Aorta (tissue), 5 donors: Measurements from ENCODE around the gene NTN1. TPM values are rescaled to one million over a fixed set of nuclear protein-coding genes. Genes with fewer than 3 reads are reported as not detected.

Experiments
- ATAC-seq: fragments of 200-7000 bp; cut with Tn5 transposase; one replicate; pipeline ENCODE4 v1.9.1; 2022; ENCODE audit warnings: moderate library complexity; ENCODE audit not compliant: low FRiP score
- DNase-seq, 2 donors: peaks; one replicate each; pipeline ENCODE4 v3.0.0-alpha.2; 2020
- H3K27ac ChIP-seq, 2 donors: one replicate each; pipeline ENCODE4 v1.5.1; 2013; ENCODE audit warnings: low read length in 2 of 2, mild to moderate bottlenecking in 2 of 2, moderate library complexity in 2 of 2, control low read depth in 1 of 2, inconsistent platforms in 1 of 2, low read depth in 1 of 2
- H3K27me3 ChIP-seq, 2 donors: one replicate each; pipeline ENCODE4 v1.6.1; 2013; ENCODE audit warnings: control low read depth in 1 of 2, low read length in 1 of 2, mild to moderate bottlenecking in 1 of 2, moderate library complexity in 1 of 2; ENCODE audit not compliant: insufficient read depth in 2 of 2, control insufficient read depth in 1 of 2
- H3K36me3 ChIP-seq, 2 donors: one replicate each; pipeline ENCODE4 v1.6.1; 2013; ENCODE audit warnings: control low read depth in 1 of 2, low read length in 1 of 2, mild to moderate bottlenecking in 1 of 2; ENCODE audit not compliant: insufficient read depth in 2 of 2, control insufficient read depth in 1 of 2
- H3K4me1 ChIP-seq, 2 donors: one replicate each; pipeline ENCODE4 v1.6.1; 2013; ENCODE audit warnings: low read length in 2 of 2, control low read depth in 1 of 2, mild to moderate bottlenecking in 1 of 2, moderate library complexity in 1 of 2; ENCODE audit not compliant: insufficient read depth in 2 of 2, control insufficient read depth in 1 of 2
- H3K4me3 ChIP-seq, 2 donors: one replicate each; pipeline ENCODE4 v1.5.1; 2013; ENCODE audit warnings: low read length in 2 of 2, control low read depth in 1 of 2, mild to moderate bottlenecking in 1 of 2
- H3K9me3 ChIP-seq: one replicate; pipeline ENCODE4 v1.6.1; 2013; ENCODE audit warnings: mild to moderate bottlenecking, low read length; ENCODE audit not compliant: control insufficient read depth
- WGBS, 2 donors: extraction: QIAGEN DNeasy Blood & Tissue Kit; methylation state at CpG; one replicate each; pipeline ENCODE4 v1.1.7; 2013; 5-methylcytosine and 5-hydroxymethylcytosine counted together
- intact Hi-C, 2 donors: fragments of 100-400 bp; cut with DNase I; formaldehyde crosslinking; loops; one replicate each; pipeline versions ENCODE4 v1.14.2 to v1.15.0; 2022
- polyA plus RNA-seq, 2 donors: library from polyadenylated mRNA; stranded (reverse); fragments of 200-250 nt; gene quantifications; one replicate each; pipeline ENCODE4 v1.2.3, GENCODE V29; 2013
- total RNA-seq, 2 donors: library from RNA; stranded (reverse); fragmentation: NEBNext Ultra II Directional; extraction: Animal tissue kit (Norgen Biotek cat#: 25700); gene quantifications; one replicate each; pipeline ENCODE4 v1.2.1, GENCODE V29; 2021
- donor health status: healthy with polysubstance abuse.
- donor health status: Bipolar disorder and iron deficiency.
- donor health status: DM: no; HTN: no; CAD: no.
- donor health status: DM: no; HTN: no; CAD: no.
- donor health status: DM: yes; HTN: yes; CAD: no.

NTN1 gene
- total and polyA plus RNA-seq, 4 donors, result 6.6 to 90.4 (median 37.1) TPM

DNA sequence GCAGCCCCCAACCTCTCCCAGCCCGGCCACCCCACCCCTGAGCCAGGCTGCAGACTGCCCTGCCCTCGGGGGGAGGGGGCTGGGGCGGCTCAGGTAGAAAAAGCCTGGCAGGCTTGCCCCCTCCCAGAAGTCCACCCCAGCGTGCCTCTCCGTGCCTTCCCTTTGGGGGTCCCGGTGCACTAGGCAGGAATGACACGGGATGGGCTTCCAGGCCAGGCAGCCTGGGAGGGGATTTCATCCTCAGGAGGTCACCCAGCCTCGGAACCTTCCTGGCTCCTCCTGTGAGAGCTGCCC is 185.0 kb downstream of the NTN1 start:
- Histone ChIP-seq H3K4me1 (no peaks in the 10 kb centered on the region), H3K36me3 (no peaks in the 10 kb centered on the region), H3K27ac (no peak overlapping the region), H3K9me3 (no peaks in the 10 kb centered on the region), H3K4me3 (no peak overlapping the region), H3K27me3 (no peaks in the 10 kb centered on the region)
- ATAC-seq (no peak), DNase-seq (no peak)
- WGBS, 2 donors, result 19% methylated on average over 8 of the region's 8 CpGs
- intact Hi-C loops, result loop anchor here in 1 of 2 donors (10.0 kb wide), 1 partner anchor 88 kb away; no protein-coding TSS in a partner anchor

DNA sequence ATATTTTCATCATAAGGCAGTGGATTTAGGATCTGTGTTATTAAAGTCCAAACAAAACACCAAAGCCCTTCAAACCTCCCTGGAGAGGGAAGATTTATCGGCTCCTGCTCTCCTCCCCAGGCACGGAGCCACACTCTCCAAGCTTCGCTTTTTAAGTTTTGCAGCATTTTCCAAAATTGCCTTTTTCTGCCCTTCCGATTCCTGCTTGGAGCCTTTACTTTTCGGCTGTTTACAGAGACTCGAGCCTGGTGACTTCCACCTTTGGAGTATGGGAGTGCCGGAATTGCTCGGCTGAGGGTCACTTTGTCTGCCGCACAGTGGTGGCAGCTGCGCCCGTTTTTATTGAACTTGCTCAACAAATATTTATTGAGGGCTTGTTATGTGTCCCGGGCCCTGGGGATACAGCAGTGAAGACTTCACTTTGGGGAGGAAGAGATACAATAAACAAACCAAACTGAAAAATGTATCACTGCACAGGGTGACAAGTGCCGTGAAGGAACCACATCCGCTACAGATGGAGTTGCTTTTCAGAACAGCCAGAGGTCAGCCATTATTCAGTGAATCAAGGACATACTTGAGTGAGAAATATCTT is 185.5 kb downstream of the NTN1 start:
- H3K9me3 ChIP-seq, result no peaks in the 10 kb centered on the region
- intact Hi-C loops, result loop anchor here in 1 of 2 donors (10.0 kb wide), 1 partner anchor 88 kb away; no protein-coding TSS in a partner anchor
- H3K4me3 ChIP-seq, result no peak overlapping the region
- no peaks in the 10 kb centered on the region for H3K27me3 ChIP-seq
- no peak overlapping the region for H3K27ac ChIP-seq
- DNase-seq (peak in 1 of 2 donors; percentile 35), ATAC-seq (peak; percentile 65)
- WGBS, 2 donors, result 9 to 23% methylated on average over 14 of the region's 14 CpGs
- no peaks in the 10 kb centered on the region for H3K4me1 ChIP-seq
- H3K36me3 ChIP-seq, result no peaks in the 10 kb centered on the region

DNA sequence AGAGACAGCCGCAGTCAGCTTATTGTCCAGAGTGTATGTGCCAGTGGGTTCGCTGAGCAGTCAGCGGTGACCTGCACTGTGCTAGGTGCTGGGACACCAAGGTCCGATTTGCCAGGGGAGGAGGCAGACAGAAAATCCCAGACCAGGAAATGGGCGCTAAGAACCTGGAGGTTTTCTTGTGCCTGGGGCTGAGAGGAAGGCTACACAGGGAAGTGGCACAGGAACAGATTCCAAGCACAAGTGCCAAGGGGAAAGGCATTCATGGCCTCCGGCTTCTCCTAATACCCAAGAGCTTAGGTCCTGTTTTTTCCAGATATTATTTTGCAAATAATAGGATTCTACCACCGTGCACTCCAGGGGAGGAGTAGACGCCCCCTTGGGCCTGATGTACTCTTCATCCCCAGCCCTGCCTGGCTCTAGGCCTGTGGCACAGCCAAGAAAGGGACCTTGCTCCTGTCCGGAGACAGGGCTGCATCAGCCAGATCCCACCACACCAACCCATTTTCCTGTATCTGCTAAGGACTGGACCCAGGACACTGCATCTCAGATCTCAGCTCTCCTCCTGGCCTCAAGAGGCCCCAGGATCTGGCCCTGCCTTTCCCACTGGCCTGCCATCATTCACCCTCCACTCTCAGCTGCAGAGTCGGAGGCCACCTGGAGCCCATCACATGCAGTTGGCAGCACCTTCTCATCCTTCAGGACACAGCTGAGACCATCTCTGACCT is 187.2 kb downstream of the NTN1 start:
- H3K27ac ChIP-seq, result no peak overlapping the region
- no peaks in the 10 kb centered on the region for H3K4me1 ChIP-seq
- DNase-seq (peak in 1 of 2 donors; percentile 62), ATAC-seq (no peak)
- 87 to 89% methylated on average over 10 of the region's 10 CpGs for WGBS, 2 donors
- no peaks in the 10 kb centered on the region for H3K36me3 ChIP-seq
- H3K27me3 ChIP-seq, result no peaks in the 10 kb centered on the region
- intact Hi-C loops, result loop anchor here in 1 of 2 donors (10.0 kb wide), 1 partner anchor 86 kb away; no protein-coding TSS in a partner anchor
- H3K4me3 ChIP-seq, result no peak overlapping the region
- H3K9me3 ChIP-seq, result no peaks in the 10 kb centered on the region

DNA sequence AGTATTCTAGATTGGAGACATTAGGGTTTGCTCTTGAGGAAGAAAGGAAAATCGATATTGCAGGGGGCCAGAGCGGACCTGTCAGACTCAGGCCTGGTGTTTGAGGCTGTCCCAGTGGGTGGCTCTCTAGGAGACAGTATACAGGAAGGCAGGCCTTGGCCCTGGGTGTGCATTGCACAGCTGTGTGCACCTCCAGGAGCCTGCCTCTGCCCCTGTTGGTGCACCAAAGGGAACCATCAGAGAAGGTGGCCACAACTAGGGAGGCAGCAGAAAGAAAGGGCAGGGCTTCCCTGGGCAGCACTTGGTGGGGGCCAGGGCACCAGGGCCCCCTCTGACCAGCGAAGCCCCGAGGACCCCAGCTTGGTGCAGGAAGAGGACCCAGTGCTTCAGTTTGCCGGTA is 188.0 kb downstream of the NTN1 start:
- ATAC-seq (no peak), DNase-seq (peak in 1 of 2 donors; percentile 58)
- Histone ChIP-seq H3K27ac (no peak overlapping the region), H3K4me3 (no peak overlapping the region), H3K36me3 (no peaks in the 10 kb centered on the region), H3K4me1 (no peaks in the 10 kb centered on the region), H3K9me3 (no peaks in the 10 kb centered on the region), H3K27me3 (no peaks in the 10 kb centered on the region)
- intact Hi-C loops, result loop anchor here in 1 of 2 donors (10.0 kb wide), 1 partner anchor 85 kb away; no protein-coding TSS in a partner anchor
- 96 to 98% methylated on average over 5 of the region's 5 CpGs for WGBS, 2 donors

DNA sequence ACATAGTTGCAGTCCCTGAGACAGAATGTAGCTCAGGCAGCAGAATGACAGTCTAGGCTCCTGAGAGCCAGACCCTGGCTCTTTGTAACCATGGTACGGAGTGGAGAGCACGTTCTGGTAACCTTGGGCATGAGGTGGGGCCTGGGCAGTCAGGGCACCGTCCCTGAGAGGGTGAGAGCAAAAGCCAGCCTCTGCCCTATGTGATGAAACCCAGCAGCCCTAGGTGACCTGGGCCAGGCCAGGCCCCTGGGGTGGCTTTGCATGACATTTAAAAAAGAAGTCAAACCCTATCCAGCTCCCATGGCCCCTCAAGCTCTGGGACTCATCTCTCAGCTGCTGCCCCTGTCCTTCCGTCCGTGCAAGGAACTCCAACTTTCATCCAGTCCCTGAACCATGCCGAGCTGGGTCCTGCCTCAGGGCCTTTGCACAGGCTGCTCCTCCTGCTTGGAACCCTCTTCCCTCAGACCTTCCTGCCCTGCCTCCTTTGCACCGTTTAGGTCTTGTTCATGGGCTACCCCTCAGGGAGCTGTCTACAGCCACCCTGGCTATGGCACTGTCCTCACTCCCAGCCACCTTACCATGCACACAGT is 188.6 kb downstream of the NTN1 start:
- WGBS, 2 donors, result 80 to 87% methylated on average over 7 of the region's 7 CpGs
- intact Hi-C loops, result loop anchor here in 1 of 2 donors (10.0 kb wide), 1 partner anchor 85 kb away; no protein-coding TSS in a partner anchor
- H3K36me3 ChIP-seq, result no peaks in the 10 kb centered on the region
- no peaks in the 10 kb centered on the region for H3K9me3 ChIP-seq
- no peak overlapping the region for H3K27ac ChIP-seq
- ATAC-seq (no peak), DNase-seq (peak in 1 of 2 donors; percentile 27)
- H3K4me1 ChIP-seq, result no peaks in the 10 kb centered on the region
- H3K27me3 ChIP-seq, result no peaks in the 10 kb centered on the region
- no peak overlapping the region for H3K4me3 ChIP-seq

DNA sequence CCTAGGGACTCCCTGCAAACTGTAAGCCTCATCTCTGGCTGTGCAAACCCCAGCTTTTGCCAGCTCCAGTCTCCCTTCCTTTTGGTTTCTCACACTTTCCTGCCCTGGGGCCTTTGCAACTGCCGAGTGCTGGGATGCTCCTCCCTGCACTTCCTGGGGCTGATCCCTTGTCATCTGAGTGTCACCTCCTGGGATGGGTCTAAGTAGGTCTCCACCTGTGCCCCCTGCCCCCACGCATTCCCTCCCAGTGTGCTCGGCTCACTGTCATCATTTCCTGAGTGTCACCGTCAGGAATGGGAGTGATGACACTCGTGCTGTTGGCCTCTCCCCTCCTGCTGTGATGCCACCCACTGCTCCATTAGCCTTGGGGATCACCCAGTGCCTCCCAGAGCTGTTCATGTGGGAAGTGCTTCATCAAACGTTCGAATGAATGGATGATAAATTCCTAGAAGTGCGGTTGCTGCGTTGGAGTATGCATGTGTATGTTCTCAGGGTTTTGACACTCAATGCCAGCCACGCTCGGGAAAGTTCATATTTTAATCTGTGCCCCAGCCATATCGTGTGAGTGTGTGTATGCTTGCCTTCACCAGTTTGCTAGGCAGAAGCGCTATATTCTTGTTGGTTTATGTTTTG is 189.9 kb downstream of the NTN1 start:
- intact Hi-C loops, result no loop called here
- Histone ChIP-seq H3K27ac (no peak overlapping the region), H3K36me3 (no peaks in the 10 kb centered on the region), H3K9me3 (no peaks in the 10 kb centered on the region), H3K4me3 (no peak overlapping the region), H3K27me3 (no peaks in the 10 kb centered on the region), H3K4me1 (no peaks in the 10 kb centered on the region)
- DNase-seq, result no peak
- 85 to 88% methylated on average over 13 of the region's 13 CpGs for WGBS, 2 donors
- no peak for ATAC-seq

DNA sequence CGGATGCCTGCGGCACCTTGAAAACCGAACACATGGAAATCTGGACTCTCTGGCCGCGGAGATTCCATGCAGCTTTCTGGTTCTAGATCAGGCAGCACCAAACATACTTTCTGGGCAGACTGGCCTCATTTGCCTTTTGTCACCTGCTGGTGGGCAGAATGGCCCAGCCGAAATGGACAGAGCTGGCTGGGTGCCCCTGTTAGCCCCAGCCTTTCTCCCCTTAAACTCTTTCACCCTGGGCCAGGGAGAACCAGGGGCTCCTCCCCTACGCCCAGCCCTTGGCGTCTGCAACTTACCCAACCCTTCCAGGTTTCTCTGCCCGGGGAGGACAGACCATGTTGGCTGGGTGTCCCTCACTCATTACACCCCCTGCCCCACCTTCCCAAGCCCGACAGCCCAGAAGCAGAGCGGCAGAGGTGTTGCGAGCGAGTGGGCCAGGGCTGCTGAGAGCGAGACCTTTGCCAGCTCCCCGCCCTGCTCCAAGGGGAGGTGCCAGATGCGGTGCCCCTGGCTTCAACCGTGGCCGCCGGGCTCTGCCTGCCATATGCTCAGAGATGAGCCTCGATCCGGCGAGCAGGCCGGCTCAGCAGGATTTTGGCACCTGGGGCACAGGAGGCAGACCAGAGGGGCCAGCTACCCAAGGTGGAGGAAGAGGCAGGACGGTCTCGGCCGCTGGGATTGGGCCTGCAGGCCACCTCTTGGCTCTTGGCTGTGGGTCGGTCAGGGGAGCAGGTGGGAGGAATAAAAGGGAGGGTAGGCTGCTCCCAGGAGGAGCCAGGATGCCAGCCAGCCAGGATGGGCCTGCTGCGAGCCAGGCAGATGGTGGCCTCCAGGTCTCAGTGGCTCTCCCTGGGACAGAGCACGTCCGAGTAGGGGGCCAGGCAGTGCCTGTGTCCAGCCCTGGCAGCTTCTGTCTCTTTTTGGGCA is 191.3 kb downstream of the NTN1 start:
- DNase-seq (peak in 1 of 2 donors; percentile 67), ATAC-seq (no peak)
- intact Hi-C loops, result no loop called here
- H3K9me3 ChIP-seq, result no peaks in the 10 kb centered on the region
- H3K27me3 ChIP-seq, result no peaks in the 10 kb centered on the region
- H3K4me1 ChIP-seq, result no peaks in the 10 kb centered on the region
- H3K27ac ChIP-seq, result no peak overlapping the region
- no peaks in the 10 kb centered on the region for H3K36me3 ChIP-seq
- H3K4me3 ChIP-seq, result no peak overlapping the region
- 92 to 93% methylated on average over 29 to 30 of the region's 30 CpGs for WGBS, 2 donors

DNA sequence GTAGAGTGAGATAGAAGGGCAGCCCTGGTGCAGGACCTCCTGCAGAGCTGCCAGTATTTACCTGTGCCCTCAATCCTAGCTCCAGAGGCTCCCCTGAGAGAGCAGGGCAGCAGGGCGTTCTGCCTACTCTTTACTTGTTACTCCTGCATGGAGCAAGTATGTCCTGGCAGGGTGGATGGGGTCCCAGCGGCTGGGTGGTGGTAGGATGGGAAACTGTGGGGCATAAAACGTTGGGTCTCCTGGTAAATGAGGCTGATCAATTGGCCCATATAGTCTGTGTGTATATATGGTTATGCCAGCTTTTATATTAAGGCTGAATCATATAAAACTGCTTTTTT is 192.0 kb downstream of the NTN1 start:
- WGBS, 2 donors, result 88% methylated on average over 3 of the region's 3 CpGs
- ATAC-seq, result no peak
- intact Hi-C loops, result no loop called here

More for the DNA sequence above, 192.0 kb downstream of the NTN1 start:
- DNase-seq, result peak in 1 of 2 donors; percentile 56
- no peak overlapping the region for H3K27ac ChIP-seq
- no peaks in the 10 kb centered on the region for H3K4me1 ChIP-seq
- H3K9me3 ChIP-seq, result no peaks in the 10 kb centered on the region
- no peaks in the 10 kb centered on the region for H3K27me3 ChIP-seq
- H3K4me3 ChIP-seq, result no peak overlapping the region
- no peaks in the 10 kb centered on the region for H3K36me3 ChIP-seq
